Measurements from ENCODE around the gene APP.

APP gene

GRCh38 chr21:26170471-26171257 lies at the start of gene APP:
Gene APP, minus strand, starts transcription at chr21:26170770. Its CDS starts 150 bp downstream, at chr21:26170620.
- DNase-seq (ENCODE audit: low spot score), result peak; percentile 86

GRCh38 chr21:26212220-26212619 lies 41.6 kb upstream of the APP start:
- DNase-seq (ENCODE audit: low spot score), result no peak

GRCh38 chr21:26210614-26211013 lies 40.0 kb upstream of the APP start:
- DNase-seq (ENCODE audit: low spot score), result no peak

- no peak for DNase-seq (ENCODE audit: low spot score)
Observed at GRCh38 chr21:26207021-26207420, 36.5 kb upstream of the APP start.

- DNase-seq (ENCODE audit: low spot score), result no peak
Observed at GRCh38 chr21:26199456-26199855, 28.9 kb upstream of the APP start.

- no peak for DNase-seq (ENCODE audit: low spot score)
Observed at GRCh38 chr21:26195708-26196107, 25.1 kb upstream of the APP start.

GRCh38 chr21:26194811-26195251 lies 24.3 kb upstream of the APP start:
- DNase-seq (ENCODE audit: low spot score), result no peak

GRCh38 chr21:26194326-26194725 lies 23.8 kb upstream of the APP start:
- no peak for DNase-seq (ENCODE audit: low spot score)

GRCh38 chr21:26191609-26192008 lies 21.0 kb upstream of the APP start:
- DNase-seq (ENCODE audit: low spot score), result no peak

GRCh38 chr21:26188422-26188821 lies 17.9 kb upstream of the APP start:
- DNase-seq (ENCODE audit: low spot score), result no peak

- no peak for DNase-seq (ENCODE audit: low spot score)
Observed at GRCh38 chr21:26185446-26185845, 14.9 kb upstream of the APP start.

GRCh38 chr21:26185021-26185420 lies 14.5 kb upstream of the APP start:
- no peak for DNase-seq (ENCODE audit: low spot score)

GRCh38 chr21:26179501-26179900 lies 8.9 kb upstream of the APP start:
- DNase-seq (ENCODE audit: low spot score), result no peak

GRCh38 chr21:26177746-26178426 lies 7.3 kb upstream of the APP start:
- no peak for DNase-seq (ENCODE audit: low spot score)

GRCh38 chr21:26177187-26177586 lies 6.6 kb upstream of the APP start:
- DNase-seq (ENCODE audit: low spot score), result no peak

GRCh38 chr21:26171258-26172100 lies 909 bp upstream of the APP start:
- no peak for DNase-seq (ENCODE audit: low spot score)

- DNase-seq (ENCODE audit: low spot score), result peak; percentile 39
Observed at GRCh38 chr21:26169611-26170470, 729 bp downstream of the APP start.

GRCh38 chr21:26169061-26169610 lies 1.4 kb downstream of the APP start:
- peak; percentile 61 for DNase-seq (ENCODE audit: low spot score)

GRCh38 chr21:26168371-26168770 lies 2.2 kb downstream of the APP start:
- DNase-seq (ENCODE audit: low spot score), result no peak

- DNase-seq (ENCODE audit: low spot score), result no peak
Observed at GRCh38 chr21:26167593-26167992, 3.0 kb downstream of the APP start.

GRCh38 chr21:26165331-26165730 lies 5.2 kb downstream of the APP start:
- DNase-seq (ENCODE audit: low spot score), result no peak
